HS-5 (cell line): ENCODE data around the gene LMX1B.
"Not testable (repeated sequence)": the region's sequence is repeated elsewhere in the genome, so short reads cannot be mapped to it uniquely, and the experiment has no call there.

ENCODE experiments used
- DNase-seq: peaks from one replicate; pipeline ENCODE4 v3.0.0-alpha.2; 2012; ENCODE audit warnings: low read depth

LMX1B gene

DNA sequence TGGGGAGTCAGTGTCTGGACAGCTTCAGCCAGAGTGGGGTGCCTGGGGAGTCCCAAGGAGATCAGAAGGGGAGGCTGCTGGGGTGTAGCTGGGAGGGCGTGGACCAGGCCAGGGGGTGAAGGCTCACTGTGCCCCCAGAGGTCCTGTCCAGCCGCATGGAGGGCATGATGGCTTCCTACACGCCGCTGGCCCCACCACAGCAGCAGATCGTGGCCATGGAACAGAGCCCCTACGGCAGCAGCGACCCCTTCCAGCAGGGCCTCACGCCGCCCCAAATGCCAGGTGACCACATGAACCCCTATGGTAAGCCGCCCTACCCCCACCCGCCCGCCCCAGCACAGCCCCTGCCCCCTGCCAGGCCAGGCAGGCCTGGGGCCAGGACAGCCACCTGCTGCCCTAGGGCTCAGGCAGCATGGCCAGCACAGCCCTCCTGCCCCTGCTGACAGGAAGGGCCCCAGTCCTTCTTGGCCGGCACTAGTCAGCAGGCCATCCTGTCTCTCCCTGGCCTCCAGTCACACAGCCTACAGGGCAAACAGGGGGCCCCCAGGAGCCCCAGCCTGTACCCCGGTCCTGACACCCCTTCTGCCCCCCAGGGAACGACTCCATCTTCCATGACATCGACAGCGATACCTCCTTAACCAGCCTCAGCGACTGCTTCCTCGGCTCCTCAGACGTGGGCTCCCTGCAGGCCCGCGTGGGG lies 82.1 kb downstream of the LMX1B start:
- DNase-seq: no peak

GRCh38 chr9:126696401-126697145 lies 82.8 kb downstream of the LMX1B start:
- DNase-seq: no peak

DNA sequence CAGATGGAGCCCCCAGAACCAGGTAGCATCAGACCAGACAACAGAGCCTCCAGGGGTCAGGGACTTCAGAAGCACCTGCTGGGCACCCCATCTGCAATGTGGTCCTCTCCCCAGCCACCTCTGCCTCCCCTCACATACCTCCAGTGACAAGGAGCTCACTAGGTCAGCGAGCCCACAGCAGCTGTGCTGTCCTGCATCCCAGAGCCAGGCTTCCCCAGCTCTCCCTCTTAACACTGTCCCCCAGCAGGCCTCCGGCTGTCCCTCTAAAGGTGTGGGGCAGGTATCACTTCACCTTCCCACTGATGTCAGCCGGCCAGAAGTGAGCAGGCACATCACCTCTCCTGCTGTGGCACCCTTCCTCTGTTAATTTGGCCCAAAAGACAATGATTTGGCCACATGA lies 83.6 kb downstream of the LMX1B start:
- DNase-seq: no peak

GRCh38 chr9:126698251-126698650 lies 84.5 kb downstream of the LMX1B start:
- DNase-seq: no peak

- DNase-seq: no peak
Measured at GRCh38 chr9:126698756-126699155, 85.0 kb downstream of the LMX1B start.

GRCh38 chr9:126699401-126699881 lies 85.7 kb downstream of the LMX1B start:
- DNase-seq: no peak

- no peak for DNase-seq
Measured at GRCh38 chr9:126700296-126700695, 86.6 kb downstream of the LMX1B start.

DNA sequence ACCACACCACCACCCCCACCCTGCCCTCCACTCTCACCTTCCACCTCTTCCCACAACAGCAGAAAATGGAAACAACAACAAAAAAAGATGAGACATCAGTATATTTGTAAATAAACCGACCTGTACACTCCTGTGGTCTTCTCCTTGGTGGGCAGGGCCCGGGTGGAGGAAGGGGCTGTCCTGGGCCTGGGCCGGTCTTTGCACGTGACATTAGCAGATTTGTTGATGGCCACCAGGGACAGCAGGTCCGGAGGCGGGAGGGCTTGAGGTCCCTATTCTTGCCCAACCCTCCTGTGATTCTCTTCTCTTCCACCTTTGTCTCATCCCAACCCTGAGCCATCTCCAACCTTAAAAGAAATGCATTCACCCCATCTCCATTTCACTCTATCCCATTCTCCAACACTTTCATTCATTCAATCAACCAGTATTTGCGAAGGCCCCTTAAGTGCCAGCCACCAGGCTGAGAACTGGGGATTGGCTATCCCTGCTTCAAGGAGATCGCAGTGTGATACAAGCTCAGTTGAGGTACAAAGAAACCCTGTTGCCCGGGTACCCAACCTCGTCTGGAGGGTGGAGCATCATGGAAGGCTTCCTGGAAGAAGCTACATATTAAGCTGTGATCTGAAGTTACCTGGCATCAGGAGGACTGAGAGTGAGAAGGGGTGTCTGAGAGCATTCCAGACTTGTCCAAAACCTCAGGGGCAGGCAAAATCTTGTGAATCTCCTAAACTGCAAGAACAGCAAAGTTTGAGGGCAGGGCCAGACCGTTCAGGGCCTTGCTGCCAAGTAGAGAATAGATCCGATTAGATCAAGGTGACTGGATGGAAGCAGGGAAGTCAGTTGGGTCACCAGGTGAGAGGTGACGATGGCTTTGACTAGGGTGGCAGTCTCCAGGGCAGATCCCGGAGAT lies 87.4 kb downstream of the LMX1B start:
- DNase-seq: no peak

DNA sequence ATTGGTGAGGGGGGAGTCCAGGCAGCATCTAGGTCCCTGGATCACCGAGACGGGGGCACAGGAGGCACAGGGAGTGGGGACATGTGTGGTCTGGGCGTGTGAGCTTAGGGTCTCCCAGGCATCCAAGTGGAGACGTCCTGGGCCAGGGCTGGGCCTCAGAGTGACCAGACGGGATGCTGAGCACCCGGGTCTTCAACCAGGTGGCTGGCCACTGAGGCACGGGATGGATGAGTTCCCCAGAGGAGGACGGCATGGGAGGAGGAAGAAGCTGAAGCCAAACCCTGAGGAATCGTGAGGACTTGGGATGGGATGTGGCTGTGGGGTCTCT lies 88.0 kb downstream of the LMX1B start:
- DNase-seq: no peak

GRCh38 chr9:126702151-126703001 lies 88.6 kb downstream of the LMX1B start:
- no peak for DNase-seq

DNA sequence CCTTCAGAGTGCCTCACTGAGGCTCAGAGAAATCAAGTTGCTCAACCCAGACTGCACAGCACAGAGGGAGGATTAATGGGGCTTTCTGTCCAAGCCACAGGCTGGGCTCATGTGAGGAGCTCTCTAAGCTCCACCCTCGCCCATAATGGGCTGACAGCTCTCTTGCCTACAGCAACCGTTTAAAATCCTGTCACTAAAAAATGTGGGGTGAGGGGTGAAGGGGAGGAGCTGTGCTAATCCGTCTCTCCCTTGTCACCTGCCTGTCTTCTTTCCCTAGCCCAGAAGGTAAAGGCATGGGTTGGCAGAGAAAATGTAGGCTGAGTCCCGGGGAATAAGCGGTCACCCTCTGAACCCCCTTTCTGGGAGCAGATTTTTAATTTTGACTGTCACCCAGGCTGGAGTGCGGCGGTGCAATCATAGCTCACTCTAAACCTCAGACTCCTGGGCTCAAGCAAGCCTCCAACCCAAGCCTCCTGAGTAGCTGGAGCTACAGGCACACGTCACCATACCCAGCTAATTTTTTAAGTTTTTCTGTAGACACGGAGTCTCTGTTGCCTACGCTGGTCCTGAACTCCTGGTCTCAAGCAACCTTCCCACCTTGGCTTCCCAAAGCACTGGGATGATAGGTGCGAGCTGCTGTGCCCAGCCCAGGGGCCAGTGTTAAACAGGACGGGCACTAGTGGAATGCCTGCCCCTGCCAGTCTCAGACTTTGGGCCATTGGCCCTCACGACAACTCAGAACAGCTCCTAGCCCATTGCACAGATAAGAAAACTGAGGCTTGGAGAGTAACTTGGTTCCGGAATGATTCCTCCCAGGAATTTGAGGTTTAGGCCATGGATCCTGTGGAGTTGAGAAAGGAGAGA lies 89.5 kb downstream of the LMX1B start:
- no peak for DNase-seq

GRCh38 chr9:126703866-126704156 lies 90.1 kb downstream of the LMX1B start:
- DNase-seq: no peak

- peak; percentile 24 for DNase-seq
Measured at GRCh38 chr9:126704157-126704891, 90.6 kb downstream of the LMX1B start.

DNA sequence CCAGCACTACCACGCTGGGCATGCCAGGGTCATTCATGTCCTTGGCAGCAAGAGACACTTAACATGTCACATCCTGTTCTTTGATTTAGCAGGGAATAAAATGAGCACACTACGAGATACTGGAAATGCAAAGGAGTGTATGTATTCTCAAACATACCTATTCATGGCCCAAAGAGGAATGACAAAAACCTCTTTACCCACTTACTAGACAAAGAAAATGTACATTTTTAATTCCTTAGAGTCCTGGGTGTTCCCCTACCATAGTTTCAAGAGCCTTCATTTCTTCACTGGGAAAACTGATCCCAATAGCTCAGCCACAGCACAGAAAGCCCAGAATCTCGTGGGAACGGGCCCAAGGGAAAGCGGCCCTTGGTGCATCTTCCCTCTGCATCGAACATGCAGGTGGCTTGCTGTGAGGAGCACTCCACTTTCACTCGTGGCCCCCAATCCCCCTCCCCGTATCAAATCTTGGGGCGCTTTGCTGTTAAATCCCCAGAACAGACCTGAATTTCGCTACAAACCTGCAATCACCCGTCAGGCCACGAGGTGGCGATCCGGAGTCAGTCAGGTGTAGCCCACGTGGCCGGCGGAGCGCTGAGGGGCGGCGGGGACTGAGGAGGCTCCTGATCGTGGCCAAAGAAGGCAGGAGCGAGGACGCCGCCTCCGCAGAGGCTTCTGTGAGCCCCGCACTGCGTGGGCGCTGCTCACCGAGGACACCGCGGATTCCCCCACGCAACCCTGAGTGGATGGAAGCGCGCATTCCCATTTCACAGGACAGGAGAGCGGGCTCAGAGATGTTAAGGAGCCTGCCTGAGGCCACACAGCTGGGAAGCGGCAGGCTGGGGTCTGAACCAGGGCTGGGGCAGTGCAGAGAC lies 91.4 kb downstream of the LMX1B start:
- peak; percentile 24 for DNase-seq

GRCh38 chr9:126705767-126706697 lies 92.3 kb downstream of the LMX1B start:
- no peak for DNase-seq

- DNase-seq: no peak
Measured at GRCh38 chr9:126706698-126707053, 92.9 kb downstream of the LMX1B start.

- no peak for DNase-seq
Measured at GRCh38 chr9:126707083-126707482, 93.4 kb downstream of the LMX1B start.

- not testable (repeated sequence) for DNase-seq
Measured at GRCh38 chr9:126707712-126708111, 94.0 kb downstream of the LMX1B start.
